GM21390 (cell line): Measurements from ENCODE around the gene FRMD5.
"Not testable (repeated sequence)": the region's sequence is repeated elsewhere in the genome, so short reads cannot be mapped to it uniquely, and the experiment has no call there.

ENCODE experiments used
- ATAC-seq: cut with Tn5 transposase; IDR thresholded peaks from one replicate; pipeline ENCODE4 v1.9.1; 2021; ENCODE audit not compliant: unreplicated experiment

FRMD5 gene

GRCh38 chr15:44034933-44035624, 160.0 kb downstream of the FRMD5 start:
- no peak for ATAC-seq

- ATAC-seq, result no peak
Observed at GRCh38 chr15:44034334-44034733, 160.7 kb downstream of the FRMD5 start.

- ATAC-seq, result no peak
Observed at GRCh38 chr15:44033894-44034293, 161.2 kb downstream of the FRMD5 start.

- ATAC-seq, result not testable (repeated sequence)
Observed at GRCh38 chr15:44032820-44033219, 162.3 kb downstream of the FRMD5 start.

GRCh38 chr15:44029940-44030568, 165.0 kb downstream of the FRMD5 start:
- no peak for ATAC-seq

- no peak for ATAC-seq
Observed at GRCh38 chr15:44029003-44029402, 166.1 kb downstream of the FRMD5 start.

GRCh38 chr15:44028349-44028748, 166.7 kb downstream of the FRMD5 start:
- no peak for ATAC-seq

GRCh38 chr15:44024155-44024554, 170.9 kb downstream of the FRMD5 start:
- no peak for ATAC-seq

- ATAC-seq, result no peak
Observed at GRCh38 chr15:44023176-44023575, 171.9 kb downstream of the FRMD5 start.

GRCh38 chr15:44018151-44018550, 176.9 kb downstream of the FRMD5 start:
- ATAC-seq, result no peak

- ATAC-seq, result no peak
Observed at GRCh38 chr15:44015545-44016305, 179.3 kb downstream of the FRMD5 start.

- ATAC-seq, result no peak
Observed at GRCh38 chr15:44011238-44011854, 183.7 kb downstream of the FRMD5 start.

GRCh38 chr15:44010089-44010488, 185.0 kb downstream of the FRMD5 start:
- ATAC-seq, result no peak

- no peak for ATAC-seq
Observed at GRCh38 chr15:44009038-44009437, 186.0 kb downstream of the FRMD5 start.

- ATAC-seq, result not testable (repeated sequence)
Observed at GRCh38 chr15:44000248-44000647, 194.8 kb downstream of the FRMD5 start.

GRCh38 chr15:43998607-43999006, 196.5 kb downstream of the FRMD5 start:
- no peak for ATAC-seq

GRCh38 chr15:43991206-43991605, 203.9 kb downstream of the FRMD5 start:
- ATAC-seq, result no peak

GRCh38 chr15:43989938-43990337, 205.1 kb downstream of the FRMD5 start:
- no peak for ATAC-seq

- ATAC-seq, result no peak
Observed at GRCh38 chr15:43988900-43989299, 206.2 kb downstream of the FRMD5 start.

- no peak for ATAC-seq
Observed at GRCh38 chr15:43987924-43988323, 207.1 kb downstream of the FRMD5 start.

GRCh38 chr15:43985976-43986680, 208.9 kb downstream of the FRMD5 start:
- no peak for ATAC-seq
